HG03097 (cell line): Measurements from ENCODE around the gene GXYLT2.

Experiments used
- ATAC-seq: cut with Tn5 transposase; IDR thresholded peaks from one replicate; pipeline ENCODE4 v1.9.1; 2021; ENCODE audit not compliant: unreplicated experiment, low FRiP score

Gene GXYLT2

GRCh38 chr3:72930754-72931153, 42.9 kb downstream of the GXYLT2 start:
- ATAC-seq: no peak

- no peak for ATAC-seq
Measured at GRCh38 chr3:72932416-72932815, 44.6 kb downstream of the GXYLT2 start.

GRCh38 chr3:72938471-72939265, 50.8 kb downstream of the GXYLT2 start:
- no peak for ATAC-seq

GRCh38 chr3:72941245-72941644, 53.4 kb downstream of the GXYLT2 start:
- no peak for ATAC-seq

- no peak for ATAC-seq
Measured at GRCh38 chr3:72942427-72942826, 54.6 kb downstream of the GXYLT2 start.

GRCh38 chr3:72944696-72945095, 56.9 kb downstream of the GXYLT2 start:
- no peak for ATAC-seq

- ATAC-seq: no peak
Measured at GRCh38 chr3:72947715-72948490, 60.1 kb downstream of the GXYLT2 start.

GRCh38 chr3:72949016-72949415, 61.2 kb downstream of the GXYLT2 start:
- no peak for ATAC-seq

- ATAC-seq: no peak
Measured at GRCh38 chr3:72950372-72950771, 62.5 kb downstream of the GXYLT2 start.

GRCh38 chr3:72950801-72951200, 63.0 kb downstream of the GXYLT2 start:
- no peak for ATAC-seq

GRCh38 chr3:72951259-72951722, 63.4 kb downstream of the GXYLT2 start:
- ATAC-seq: no peak

GRCh38 chr3:72953325-72953956, 65.6 kb downstream of the GXYLT2 start:
- no peak for ATAC-seq

- ATAC-seq: no peak
Measured at GRCh38 chr3:72957297-72957696, 69.5 kb downstream of the GXYLT2 start.

GRCh38 chr3:72959336-72959735, 71.5 kb downstream of the GXYLT2 start:
- no peak for ATAC-seq

GRCh38 chr3:72960812-72961518, 73.1 kb downstream of the GXYLT2 start:
- ATAC-seq: no peak

- no peak for ATAC-seq
Measured at GRCh38 chr3:72961752-72962151, 73.9 kb downstream of the GXYLT2 start.

GRCh38 chr3:72962317-72962716, 74.5 kb downstream of the GXYLT2 start:
- ATAC-seq: no peak

- ATAC-seq: no peak
Measured at GRCh38 chr3:72964633-72965032, 76.8 kb downstream of the GXYLT2 start.

- ATAC-seq: no peak
Measured at GRCh38 chr3:72968266-72968664, 80.4 kb downstream of the GXYLT2 start.

- no peak for ATAC-seq
Measured at GRCh38 chr3:72969766-72970165, 81.9 kb downstream of the GXYLT2 start.

- ATAC-seq: no peak
Measured at GRCh38 chr3:72970942-72971341, 83.1 kb downstream of the GXYLT2 start.
